CD14-positive monocyte (primary cell): Measurements from ENCODE around the gene LIPK. TPM values are rescaled to one million over a fixed set of nuclear protein-coding genes. Genes with fewer than 3 reads are reported as not detected.

Experiments used
- DNase-seq, 3 donors: peaks; one replicate each; pipeline ENCODE4 v3.0.0-alpha.2; 2011 to 2022
- H2AFZ ChIP-seq: 2 replicates; pipeline ENCODE4 v1.6.0; 2012; ENCODE audit warnings: mild to moderate bottlenecking, low read depth, low read length, inconsistent platforms; ENCODE audit not compliant: insufficient read depth, poor library complexity, severe bottlenecking
- H3K27ac ChIP-seq, 2 donors: 1 replicate in 1 of 2; 2 replicates in 1 of 2; pipeline ENCODE4 v1.5.1; 2012 to 2013; ENCODE audit warnings: low read length in 2 of 2, control low read depth in 1 of 2, inconsistent platforms in 1 of 2, low read depth in 1 of 2, mild to moderate bottlenecking in 1 of 2
- H3K27me3 ChIP-seq, 2 donors: one replicate each; pipeline versions ENCODE4 v1.6.0 to v1.6.1; 2011 to 2013; ENCODE audit warnings: low read length in 2 of 2; ENCODE audit not compliant: control insufficient read depth in 2 of 2, insufficient read depth in 2 of 2
- H3K36me3 ChIP-seq, 2 donors: replicated peaks in 1 of 2; 1 replicate in 1 of 2; 2 replicates in 1 of 2; pipeline versions ENCODE4 v1.5.1 to v1.6.1; 2012 to 2013; ENCODE audit warnings: low read length in 2 of 2, control low read depth in 1 of 2, inconsistent platforms in 1 of 2, mild to moderate bottlenecking in 1 of 2; ENCODE audit not compliant: insufficient read depth in 2 of 2, control insufficient read depth in 1 of 2
- H3K4me1 ChIP-seq, 2 donors: 1 replicate in 1 of 2; 2 replicates in 1 of 2; pipeline versions ENCODE4 v1.5.1 to v1.6.1; 2012 to 2013; ENCODE audit warnings: low read length in 2 of 2, control low read depth in 1 of 2, inconsistent platforms in 1 of 2, mild to moderate bottlenecking in 1 of 2, moderate library complexity in 1 of 2; ENCODE audit not compliant: insufficient read depth in 2 of 2, control insufficient read depth in 1 of 2
- H3K4me2 ChIP-seq: replicated peaks from 2 replicates; pipeline ENCODE3; 2012; ENCODE audit warnings: low read length, moderate library complexity, mild to moderate bottlenecking; ENCODE audit not compliant: poor library complexity, severe bottlenecking; ENCODE audit errors: extremely low read depth
- H3K4me3 ChIP-seq, 3 experiments: fragments of 200-600 bp in 1 of 3; sonication (generic) in 1 of 3; replicated peaks in 1 of 3; 1 replicate in 2 of 3; 2 replicates in 1 of 3; pipeline ENCODE4 v1.5.1; 2011 to 2013; ENCODE audit warnings: low read length in 3 of 3, mild to moderate bottlenecking in 3 of 3, control low read depth in 2 of 3, low read depth in 2 of 3, inconsistent platforms in 1 of 3, moderate library complexity in 1 of 3
- H3K79me2 ChIP-seq: 2 replicates; pipeline ENCODE4 v1.6.0; 2012; ENCODE audit warnings: mild to moderate bottlenecking, control low read depth, inconsistent platforms, low read length, moderate library complexity; ENCODE audit not compliant: insufficient read depth
- H3K9ac ChIP-seq: 2 replicates; pipeline ENCODE4 v1.6.0; 2017; ENCODE audit warnings: low read length, mild to moderate bottlenecking; ENCODE audit not compliant: insufficient read depth, poor library complexity, severe bottlenecking
- H3K9me3 ChIP-seq, 2 donors: replicated peaks in 1 of 2; 1 replicate in 1 of 2; 2 replicates in 1 of 2; pipeline versions ENCODE4 v1.5.1 to v1.6.1; 2012 to 2013; ENCODE audit warnings: low read length in 2 of 2, control low read depth in 1 of 2; ENCODE audit not compliant: control insufficient read depth in 1 of 2, insufficient read depth in 1 of 2
- H4K20me1 ChIP-seq: 2 replicates; pipeline ENCODE4 v1.6.0; 2012; ENCODE audit warnings: mild to moderate bottlenecking, low read length, control low read depth, moderate library complexity; ENCODE audit not compliant: insufficient read depth
- H3K27ac Mint-ChIP-seq, 7 donors: one replicate each; pipeline ENCODE4 v1.8.0; 2020; ENCODE audit warnings: mild to moderate bottlenecking in 7 of 7, mixed read lengths in 7 of 7, moderate library complexity in 6 of 7, inconsistent platforms in 2 of 7
- H3K27me3 Mint-ChIP-seq, 3 donors: one replicate each; pipeline ENCODE4 v1.8.0; 2021 to 2022; ENCODE audit warnings: low read depth in 3 of 3, mild to moderate bottlenecking in 3 of 3, mixed read lengths in 3 of 3, moderate library complexity in 3 of 3, inconsistent platforms in 1 of 3
- H3K36me3 Mint-ChIP-seq, 2 donors: one replicate each; pipeline ENCODE4 v1.8.0; 2020; ENCODE audit warnings: mixed read lengths in 2 of 2, inconsistent platforms in 1 of 2, mild to moderate bottlenecking in 1 of 2
- H3K4me1 Mint-ChIP-seq: one replicate; pipeline ENCODE4 v1.8.0; 2020; ENCODE audit warnings: mild to moderate bottlenecking, mixed read lengths
- H3K4me3 Mint-ChIP-seq, 2 donors: one replicate each; pipeline ENCODE4 v1.8.0; 2020; ENCODE audit warnings: mild to moderate bottlenecking in 2 of 2, mixed read lengths in 2 of 2, moderate library complexity in 1 of 2
- H3K9me3 Mint-ChIP-seq, 7 donors: one replicate each; pipeline ENCODE4 v1.8.0; 2020 to 2022; ENCODE audit warnings: mixed read lengths in 7 of 7, mild to moderate bottlenecking in 6 of 7, moderate library complexity in 6 of 7, inconsistent platforms in 2 of 7
- WGBS: methylation state at CpG from one replicate; pipeline ENCODE4 v1.1.5; 2013; ENCODE audit warnings: missing lambda C conversion rate; ENCODE audit not compliant: insufficient coverage; 5-methylcytosine and 5-hydroxymethylcytosine counted together
- intact Hi-C, 2 donors: fragments of 100-400 bp; cut with micrococcal nuclease; formaldehyde crosslinking; loops; one replicate each; pipeline versions ENCODE4 v1.15.0 to v1.15.1; 2023
- polyA plus RNA-seq, 3 donors: library from polyadenylated mRNA; depleted of rRNA in 1 of 3; unstranded in 2 of 3; stranded (reverse) in 1 of 3; fragments of 300-500 nt in 2 of 3; fragments of >200 nt in 1 of 3; fragmentation: Illumina TruSeq in 2 of 3; gene quantifications; 1 replicate in 2 of 3; 2 replicates in 1 of 3; pipeline ENCODE4 v1.2.3, GENCODE V29; 2012 to 2021
- TF ChIP-seq, protein P1 (sequence below): fragments of 200-600 bp; IDR thresholded peaks from one replicate; pipeline ENCODE4 v1.8.0; 2022; ENCODE audit warnings: antibody characterized with exemption, mild to moderate bottlenecking

Gene LIPK
- polyA plus RNA-seq, 3 donors: not detected

DNA sequence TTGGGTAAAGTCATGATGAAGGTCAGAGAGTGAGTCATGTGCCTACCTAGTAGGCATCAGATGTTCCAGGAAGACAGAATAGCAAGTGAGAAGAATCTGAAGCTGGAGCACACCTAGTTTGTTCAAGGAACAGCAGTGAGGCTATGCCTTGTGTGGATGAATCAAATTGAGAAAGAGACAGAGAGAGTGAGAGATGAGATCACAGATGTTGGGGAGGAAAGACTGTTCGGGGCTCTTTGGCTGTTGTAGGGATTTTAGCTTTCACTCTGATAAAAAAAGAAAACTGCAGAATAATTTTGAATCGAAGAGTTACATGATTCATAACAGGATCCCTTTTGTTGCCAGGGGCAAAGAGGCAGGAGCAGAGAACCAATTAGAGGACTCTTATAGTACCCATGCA lies 35.6 kb upstream of the LIPK start:
- Mint-ChIP-seq H3K36me3 (no peaks in the 10 kb centered on the region), H3K9me3 (peaks cover 0 to 4% (median 1%) of the 10 kb centered on the region in 7 donors), H3K4me3 (no peak overlapping the region), H3K4me1 (no peaks in the 10 kb centered on the region), H3K27me3 (peaks cover 0 to 2% (median 2%) of the 10 kb centered on the region in 3 donors), H3K27ac (no peak overlapping the region)
- H3K9me3 ChIP-seq: no peaks in the 10 kb centered on the region
- TF ChIP-seq, protein P1, sequence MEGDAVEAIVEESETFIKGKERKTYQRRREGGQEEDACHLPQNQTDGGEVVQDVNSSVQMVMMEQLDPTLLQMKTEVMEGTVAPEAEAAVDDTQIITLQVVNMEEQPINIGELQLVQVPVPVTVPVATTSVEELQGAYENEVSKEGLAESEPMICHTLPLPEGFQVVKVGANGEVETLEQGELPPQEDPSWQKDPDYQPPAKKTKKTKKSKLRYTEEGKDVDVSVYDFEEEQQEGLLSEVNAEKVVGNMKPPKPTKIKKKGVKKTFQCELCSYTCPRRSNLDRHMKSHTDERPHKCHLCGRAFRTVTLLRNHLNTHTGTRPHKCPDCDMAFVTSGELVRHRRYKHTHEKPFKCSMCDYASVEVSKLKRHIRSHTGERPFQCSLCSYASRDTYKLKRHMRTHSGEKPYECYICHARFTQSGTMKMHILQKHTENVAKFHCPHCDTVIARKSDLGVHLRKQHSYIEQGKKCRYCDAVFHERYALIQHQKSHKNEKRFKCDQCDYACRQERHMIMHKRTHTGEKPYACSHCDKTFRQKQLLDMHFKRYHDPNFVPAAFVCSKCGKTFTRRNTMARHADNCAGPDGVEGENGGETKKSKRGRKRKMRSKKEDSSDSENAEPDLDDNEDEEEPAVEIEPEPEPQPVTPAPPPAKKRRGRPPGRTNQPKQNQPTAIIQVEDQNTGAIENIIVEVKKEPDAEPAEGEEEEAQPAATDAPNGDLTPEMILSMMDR: no peak
- H3K79me2 ChIP-seq: no peaks in the 10 kb centered on the region
- 100% methylated on average over 1 of the region's 2 CpGs for whole genome bisulfite sequencing
- H3K9ac ChIP-seq: no peak overlapping the region
- no peaks in the 10 kb centered on the region for H4K20me1 ChIP-seq
- no peaks in the 10 kb centered on the region for H3K36me3 ChIP-seq
- no peak overlapping the region for H3K4me2 ChIP-seq
- H3K27ac ChIP-seq: no peak overlapping the region
- no peak overlapping the region for H2AFZ ChIP-seq
- intact Hi-C loops: no loop called here
- H3K27me3 ChIP-seq: no peaks in the 10 kb centered on the region
- DNase-seq: no peak
- H3K4me3 ChIP-seq: no peak overlapping the region
- no peaks in the 10 kb centered on the region for H3K4me1 ChIP-seq

DNA sequence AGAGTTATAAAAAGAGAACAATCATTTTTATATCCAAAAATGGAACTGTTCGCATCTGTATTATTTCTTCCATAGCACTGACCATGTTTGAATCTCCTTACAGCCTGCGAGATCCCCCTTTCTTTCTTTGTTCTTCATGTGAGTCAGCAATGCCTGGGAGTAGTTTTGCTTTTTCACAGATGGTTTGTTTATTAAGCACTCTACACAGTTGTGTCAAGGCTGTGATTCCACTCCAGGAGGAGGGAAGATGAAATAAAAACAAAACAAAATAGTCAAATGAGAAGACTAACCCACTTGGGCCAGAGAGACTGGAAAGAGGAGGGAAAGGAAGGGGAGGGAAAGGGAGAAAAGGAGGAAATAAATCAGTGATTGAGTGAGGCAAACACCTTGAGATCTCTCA lies 34.0 kb upstream of the LIPK start:
- Mint-ChIP-seq H3K4me1 (no peaks in the 10 kb centered on the region), H3K4me3 (no peak overlapping the region), H3K27me3 (no peaks in the 10 kb centered on the region), H3K36me3 (no peaks in the 10 kb centered on the region), H3K9me3 (peaks cover 0 to 4% (median 0%) of the 10 kb centered on the region in 7 donors), H3K27ac (no peak overlapping the region)
- H3K36me3 ChIP-seq: no peaks in the 10 kb centered on the region
- intact Hi-C loops: no loop called here
- no peak for DNase-seq
- no peak overlapping the region for H3K27ac ChIP-seq
- no peaks in the 10 kb centered on the region for H3K27me3 ChIP-seq
- no peaks in the 10 kb centered on the region for H3K79me2 ChIP-seq
- no peaks in the 10 kb centered on the region for H4K20me1 ChIP-seq
- no peak overlapping the region for H3K9ac ChIP-seq
- TF ChIP-seq, protein P1: no peak
- no CpG with 5 or more reads among the region's 2 CpGs for WGBS
- no peak overlapping the region for H2AFZ ChIP-seq
- H3K4me3 ChIP-seq: no peak overlapping the region
- no peaks in the 10 kb centered on the region for H3K4me1 ChIP-seq
- no peak overlapping the region for H3K4me2 ChIP-seq
- H3K9me3 ChIP-seq: no peaks in the 10 kb centered on the region
